MM.1S (cell line): ENCODE measurements around the gene OSBPL8.

ENCODE experiments used
- CTCF ChIP-seq: fragments of 300-600 bp; sonication (generic); IDR thresholded peaks from 2 replicates; pipeline ENCODE4 v1.5.1; 2016; ENCODE audit warnings: antibody characterized with exemption, low read length, mixed read lengths
- EZH2phosphoT487 ChIP-seq: fragments of 300-600 bp; sonication (generic); IDR thresholded peaks from 2 replicates; pipeline ENCODE4 v1.6.1; 2018; ENCODE audit warnings: antibody characterized with exemption, low read length

- TF ChIP-seq CTCF (no peak), EZH2phosphoT487 (no peak)
Observed at GRCh38 chr12:76303989-76304460, 255.5 kb downstream of the OSBPL8 start.
